SK-N-SH treated with all-trans-retinoic acid at 6 μM for 48 hours (cell line): ENCODE results near the gene WDR88.

Experiments used
- ATAC-seq: fragments of 200-7000 bp; cut with Tn5 transposase; 3 replicates; pipeline ENCODE4 v1.9.1; 2020; ENCODE audit warnings: mild to moderate bottlenecking, moderate library complexity
- ARNTL ChIP-seq: fragments of 450-650 bp; formaldehyde crosslinking; IDR thresholded peaks from 2 replicates; pipeline ENCODE4 v1.5.0; 2020; ENCODE audit warnings: low read depth, mild to moderate bottlenecking, moderate library complexity, borderline replicate concordance
- BACH2 ChIP-seq: fragments of 250-450 bp; sonication (Bioruptor Pico); IDR thresholded peaks from 2 replicates; pipeline ENCODE4 v1.9.0; 2021; ENCODE audit warnings: mild to moderate bottlenecking, borderline replicate concordance
- CSDC2 ChIP-seq: fragments of 250-450 bp; sonication (Bioruptor Pico); IDR thresholded peaks from 2 replicates; pipeline ENCODE4 v1.5.0; 2020; ENCODE audit warnings: mild to moderate bottlenecking, moderate library complexity
- ESRRG ChIP-seq: fragments of 250-450 bp; sonication (Bioruptor Pico); IDR thresholded peaks from 2 replicates; pipeline ENCODE4 v1.6.1; 2021; ENCODE audit warnings: mild to moderate bottlenecking
- ISL1 ChIP-seq: fragments of 250-450 bp; sonication (Bioruptor Pico); IDR thresholded peaks from 2 replicates; pipeline ENCODE4 v2.1.2; 2022; ENCODE audit warnings: mild to moderate bottlenecking, moderate library complexity
- OSR1 ChIP-seq: fragments of 250-450 bp; sonication (Bioruptor Pico); IDR thresholded peaks from 2 replicates; pipeline ENCODE4 v1.8.0; 2022; ENCODE audit warnings: moderate library complexity, mild to moderate bottlenecking, inconsistent platforms
- PPARA ChIP-seq: fragments of 250-450 bp; sonication (Bioruptor Pico); IDR thresholded peaks from 2 replicates; pipeline ENCODE4 v1.5.0; 2020; ENCODE audit warnings: mild to moderate bottlenecking, borderline replicate concordance
- RARB ChIP-seq: fragments of 250-450 bp; sonication (Bioruptor Pico); IDR thresholded peaks from 2 replicates; pipeline ENCODE4 v1.8.0; 2021; ENCODE audit warnings: mild to moderate bottlenecking, moderate library complexity
- SNAI2 ChIP-seq: fragments of 250-450 bp; sonication (Bioruptor Pico); IDR thresholded peaks from 2 replicates; pipeline ENCODE4 v1.5.0; 2020; ENCODE audit warnings: mild to moderate bottlenecking, moderate library complexity
- TCF4 ChIP-seq: fragments of 250-450 bp; sonication (Bioruptor Pico); IDR thresholded peaks from 2 replicates; pipeline ENCODE4 v1.8.0; 2021; ENCODE audit warnings: mild to moderate bottlenecking, moderate library complexity, borderline replicate concordance
- TOX ChIP-seq: fragments of 250-450 bp; sonication (Bioruptor Pico); IDR thresholded peaks from 2 replicates; pipeline ENCODE4 v1.8.0; 2021; ENCODE audit warnings: mild to moderate bottlenecking, moderate library complexity, borderline replicate concordance
- ZFP3 ChIP-seq: fragments of 250-450 bp; sonication (Bioruptor Pico); IDR thresholded peaks from 2 replicates; pipeline ENCODE4 v1.5.0; 2020; ENCODE audit warnings: mild to moderate bottlenecking, moderate library complexity
- ZNF70 ChIP-seq: fragments of 450-650 bp; formaldehyde crosslinking; IDR thresholded peaks from 2 replicates; pipeline ENCODE4 v1.5.0; 2020; ENCODE audit warnings: mild to moderate bottlenecking, moderate library complexity
- ZNF8 ChIP-seq: fragments of 450-650 bp; formaldehyde crosslinking; IDR thresholded peaks from 2 replicates; pipeline ENCODE4 v1.5.0; 2020; ENCODE audit warnings: mild to moderate bottlenecking, moderate library complexity
- TF ChIP-seq, protein P1 (sequence below): fragments of 250-450 bp; sonication (Bioruptor Pico); IDR thresholded peaks from 2 replicates; pipeline ENCODE4 v1.8.0; 2021; ENCODE audit warnings: low read depth, mild to moderate bottlenecking, moderate library complexity, borderline replicate concordance
- TF ChIP-seq, protein P2 (sequence below): fragments of 250-450 bp; sonication (Bioruptor Pico); IDR thresholded peaks from 2 replicates; pipeline ENCODE4 v1.5.1; 2020; ENCODE audit warnings: low read depth, mild to moderate bottlenecking, moderate library complexity
- TF ChIP-seq, protein P3 (sequence below): fragments of 250-450 bp; sonication (Bioruptor Pico); IDR thresholded peaks from 2 replicates; pipeline ENCODE4 v1.5.0; 2020; ENCODE audit warnings: mild to moderate bottlenecking, moderate library complexity

WDR88 gene, protein sequence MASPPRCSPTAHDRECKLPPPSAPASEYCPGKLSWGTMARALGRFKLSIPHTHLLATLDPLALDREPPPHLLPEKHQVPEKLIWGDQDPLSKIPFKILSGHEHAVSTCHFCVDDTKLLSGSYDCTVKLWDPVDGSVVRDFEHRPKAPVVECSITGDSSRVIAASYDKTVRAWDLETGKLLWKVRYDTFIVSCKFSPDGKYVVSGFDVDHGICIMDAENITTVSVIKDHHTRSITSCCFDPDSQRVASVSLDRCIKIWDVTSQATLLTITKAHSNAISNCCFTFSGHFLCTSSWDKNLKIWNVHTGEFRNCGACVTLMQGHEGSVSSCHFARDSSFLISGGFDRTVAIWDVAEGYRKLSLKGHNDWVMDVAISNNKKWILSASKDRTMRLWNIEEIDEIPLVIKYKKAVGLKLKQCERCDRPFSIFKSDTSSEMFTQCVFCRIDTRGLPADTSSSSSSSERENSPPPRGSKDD

DNA sequence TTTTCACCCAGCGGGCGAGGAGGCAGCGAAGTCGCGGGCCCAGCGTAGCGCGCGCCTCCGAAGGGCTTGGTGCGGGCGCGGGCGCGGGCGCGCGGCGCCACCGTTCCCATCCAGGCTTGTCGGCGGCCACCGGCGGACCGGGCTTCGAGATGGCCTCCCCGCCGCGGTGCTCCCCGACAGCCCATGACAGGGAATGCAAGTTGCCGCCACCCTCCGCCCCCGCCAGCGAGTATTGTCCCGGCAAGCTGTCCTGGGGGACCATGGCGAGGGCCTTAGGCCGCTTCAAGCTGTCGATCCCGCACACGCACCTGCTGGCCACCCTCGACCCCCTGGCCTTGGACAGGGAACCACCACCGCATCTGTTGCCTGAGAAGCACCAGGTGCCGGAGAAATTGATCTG is at the start of gene WDR88:
TSS of gene WDR88 (plus strand) at position 94 of the 400 bp plus-strand sequence. CDS start at position 150, 56 bp downstream.
- no peak for TF ChIP-seq ZNF8 (CRISPR knock-in tag)
- no peak; the same call in 2 of the 3 replicates for ATAC-seq

DNA sequence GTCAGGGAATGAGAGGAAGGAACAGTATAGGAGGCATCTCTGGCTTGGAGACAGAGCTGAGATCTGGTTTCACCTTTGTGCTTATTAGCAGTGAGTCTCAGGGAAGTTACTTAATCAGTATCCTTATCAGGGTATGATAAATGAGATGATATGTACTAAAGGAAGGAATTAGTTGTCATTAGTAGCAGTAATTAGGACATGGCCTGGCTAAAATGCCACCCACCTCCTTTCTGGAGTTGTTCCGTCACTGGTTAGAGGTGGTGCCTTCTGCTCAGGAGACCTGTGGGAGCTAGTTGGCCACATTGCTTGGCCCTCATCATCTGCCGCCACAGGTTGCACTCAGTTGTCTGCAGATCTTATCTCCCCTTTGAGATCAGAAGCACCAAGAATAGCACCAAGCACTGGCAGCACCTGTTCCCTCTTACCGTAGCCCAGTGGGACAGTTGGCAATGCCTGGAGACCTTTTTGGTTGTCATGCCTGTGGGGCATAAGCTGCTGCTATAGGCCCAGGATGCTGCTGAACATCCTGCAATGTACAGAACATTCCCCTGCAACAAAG is 46.3 kb upstream of the WDR88 start:
- no peak for TF ChIP-seq RARB (CRISPR knock-in tag)
- no peak for TF ChIP-seq TOX (CRISPR knock-in tag)
- TF ChIP-seq ARNTL (CRISPR knock-in tag) = no peak
- no peak for TF ChIP-seq PPARA (CRISPR knock-in tag)
- TF ChIP-seq ZFP3 (CRISPR knock-in tag) = no peak
- TF ChIP-seq, protein P1, sequence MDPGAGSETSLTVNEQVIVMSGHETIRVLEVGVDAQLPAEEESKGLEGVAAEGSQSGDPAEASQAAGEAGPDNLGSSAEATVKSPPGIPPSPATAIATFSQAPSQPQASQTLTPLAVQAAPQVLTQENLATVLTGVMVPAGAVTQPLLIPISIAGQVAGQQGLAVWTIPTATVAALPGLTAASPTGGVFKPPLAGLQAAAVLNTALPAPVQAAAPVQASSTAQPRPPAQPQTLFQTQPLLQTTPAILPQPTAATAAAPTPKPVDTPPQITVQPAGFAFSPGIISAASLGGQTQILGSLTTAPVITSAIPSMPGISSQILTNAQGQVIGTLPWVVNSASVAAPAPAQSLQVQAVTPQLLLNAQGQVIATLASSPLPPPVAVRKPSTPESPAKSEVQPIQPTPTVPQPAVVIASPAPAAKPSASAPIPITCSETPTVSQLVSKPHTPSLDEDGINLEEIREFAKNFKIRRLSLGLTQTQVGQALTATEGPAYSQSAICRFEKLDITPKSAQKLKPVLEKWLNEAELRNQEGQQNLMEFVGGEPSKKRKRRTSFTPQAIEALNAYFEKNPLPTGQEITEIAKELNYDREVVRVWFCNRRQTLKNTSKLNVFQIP = no peak
- TF ChIP-seq, all 23 proteins: peak for 0
- no peak for ATAC-seq

DNA sequence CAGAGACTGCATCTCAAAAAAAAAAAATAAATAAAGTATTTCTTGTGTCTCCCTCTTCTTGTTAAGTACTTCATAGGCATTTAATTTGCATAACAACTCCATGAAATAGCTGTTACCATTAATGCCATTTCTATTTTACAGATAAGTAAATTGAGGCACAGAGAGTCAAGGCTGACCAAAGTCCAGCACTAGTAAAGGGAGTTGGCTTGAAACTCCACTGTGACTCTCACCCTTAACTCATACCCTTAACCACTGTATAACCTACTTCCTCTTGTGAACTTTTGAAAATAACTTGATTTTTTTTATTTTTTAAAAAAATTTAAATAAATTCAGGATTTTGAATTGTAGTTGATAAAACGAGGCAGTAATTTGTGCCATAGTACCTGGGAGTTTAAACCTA is 45.0 kb upstream of the WDR88 start:
- TF ChIP-seq, protein P2, sequence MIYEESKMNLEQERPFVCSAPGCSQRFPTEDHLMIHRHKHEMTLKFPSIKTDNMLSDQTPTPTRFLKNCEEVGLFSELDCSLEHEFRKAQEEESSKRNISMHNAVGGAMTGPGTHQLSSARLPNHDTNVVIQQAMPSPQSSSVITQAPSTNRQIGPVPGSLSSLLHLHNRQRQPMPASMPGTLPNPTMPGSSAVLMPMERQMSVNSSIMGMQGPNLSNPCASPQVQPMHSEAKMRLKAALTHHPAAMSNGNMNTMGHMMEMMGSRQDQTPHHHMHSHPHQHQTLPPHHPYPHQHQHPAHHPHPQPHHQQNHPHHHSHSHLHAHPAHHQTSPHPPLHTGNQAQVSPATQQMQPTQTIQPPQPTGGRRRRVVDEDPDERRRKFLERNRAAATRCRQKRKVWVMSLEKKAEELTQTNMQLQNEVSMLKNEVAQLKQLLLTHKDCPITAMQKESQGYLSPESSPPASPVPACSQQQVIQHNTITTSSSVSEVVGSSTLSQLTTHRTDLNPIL (CRISPR knock-in tag) = no peak
- TF ChIP-seq ESRRG (CRISPR knock-in tag) (no peak), PPARA (CRISPR knock-in tag) (no peak), BACH2 (CRISPR knock-in tag) (no peak), SNAI2 (no peak)
- no peak for ATAC-seq

DNA sequence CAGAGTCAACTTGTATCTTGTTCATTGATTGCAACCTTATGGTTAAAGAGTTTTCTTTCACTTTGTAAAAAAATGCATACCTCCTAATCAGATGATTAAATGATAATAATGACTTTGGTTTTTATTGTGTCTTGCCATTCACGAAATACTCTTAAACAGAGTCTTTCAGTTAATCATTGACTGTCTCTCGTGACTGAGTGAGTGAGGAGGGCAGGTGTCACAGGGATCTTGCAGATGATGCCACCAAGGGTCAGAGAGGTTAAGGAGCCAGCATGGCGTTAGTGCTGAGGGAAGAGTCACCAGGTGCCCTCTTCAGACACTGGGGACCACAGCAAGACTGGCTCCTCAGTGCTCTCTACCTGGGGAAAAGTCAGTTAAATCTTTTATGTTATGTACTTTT is 42.9 kb upstream of the WDR88 start:
- TF ChIP-seq TCF4 (no peak), CSDC2 (no peak)
- ATAC-seq = no peak

DNA sequence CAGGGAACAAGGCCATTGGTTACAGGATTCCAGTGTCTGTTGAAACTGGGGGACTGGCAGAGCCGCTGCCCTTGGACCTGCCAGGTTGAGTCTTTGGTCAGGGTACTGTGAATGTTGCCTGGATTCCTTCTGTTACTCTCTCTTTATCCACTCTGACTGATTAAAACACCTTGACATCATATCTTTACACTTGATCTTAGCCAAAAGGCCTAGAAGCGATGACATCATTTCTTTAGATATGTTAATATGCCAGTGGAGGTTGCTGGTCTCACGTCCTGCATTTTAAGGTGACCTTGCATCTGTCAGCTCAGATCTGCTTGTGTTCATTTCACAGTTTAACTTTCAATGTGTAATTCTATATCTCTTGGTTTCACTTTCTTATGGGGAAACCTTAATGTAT is 41.7 kb upstream of the WDR88 start:
- TF ChIP-seq ZFP3 (CRISPR knock-in tag) = no peak
- TF ChIP-seq, protein P3, sequence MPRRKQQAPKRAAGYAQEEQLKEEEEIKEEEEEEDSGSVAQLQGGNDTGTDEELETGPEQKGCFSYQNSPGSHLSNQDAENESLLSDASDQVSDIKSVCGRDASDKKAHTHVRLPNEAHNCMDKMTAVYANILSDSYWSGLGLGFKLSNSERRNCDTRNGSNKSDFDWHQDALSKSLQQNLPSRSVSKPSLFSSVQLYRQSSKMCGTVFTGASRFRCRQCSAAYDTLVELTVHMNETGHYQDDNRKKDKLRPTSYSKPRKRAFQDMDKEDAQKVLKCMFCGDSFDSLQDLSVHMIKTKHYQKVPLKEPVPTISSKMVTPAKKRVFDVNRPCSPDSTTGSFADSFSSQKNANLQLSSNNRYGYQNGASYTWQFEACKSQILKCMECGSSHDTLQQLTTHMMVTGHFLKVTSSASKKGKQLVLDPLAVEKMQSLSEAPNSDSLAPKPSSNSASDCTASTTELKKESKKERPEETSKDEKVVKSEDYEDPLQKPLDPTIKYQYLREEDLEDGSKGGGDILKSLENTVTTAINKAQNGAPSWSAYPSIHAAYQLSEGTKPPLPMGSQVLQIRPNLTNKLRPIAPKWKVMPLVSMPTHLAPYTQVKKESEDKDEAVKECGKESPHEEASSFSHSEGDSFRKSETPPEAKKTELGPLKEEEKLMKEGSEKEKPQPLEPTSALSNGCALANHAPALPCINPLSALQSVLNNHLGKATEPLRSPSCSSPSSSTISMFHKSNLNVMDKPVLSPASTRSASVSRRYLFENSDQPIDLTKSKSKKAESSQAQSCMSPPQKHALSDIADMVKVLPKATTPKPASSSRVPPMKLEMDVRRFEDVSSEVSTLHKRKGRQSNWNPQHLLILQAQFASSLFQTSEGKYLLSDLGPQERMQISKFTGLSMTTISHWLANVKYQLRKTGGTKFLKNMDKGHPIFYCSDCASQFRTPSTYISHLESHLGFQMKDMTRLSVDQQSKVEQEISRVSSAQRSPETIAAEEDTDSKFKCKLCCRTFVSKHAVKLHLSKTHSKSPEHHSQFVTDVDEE (CRISPR knock-in tag) = no peak
- TF ChIP-seq RARB (CRISPR knock-in tag) = no peak
- no peak for TF ChIP-seq PPARA (CRISPR knock-in tag)
- no peak for TF ChIP-seq ISL1 (CRISPR knock-in tag)
- no peak for TF ChIP-seq OSR1 (CRISPR knock-in tag)
- no peak for TF ChIP-seq ZNF8 (CRISPR knock-in tag)
- TF ChIP-seq TCF4 = no peak
- no peak for TF ChIP-seq ARNTL (CRISPR knock-in tag)
- TF ChIP-seq SNAI2 = no peak
- TF ChIP-seq ESRRG (CRISPR knock-in tag) = no peak
- no peak for TF ChIP-seq BACH2 (CRISPR knock-in tag)
- no peak for TF ChIP-seq ZNF70
- TF ChIP-seq, all 23 proteins: peak for 0
- ATAC-seq = no peak
